H9 (cell line): Measurements from ENCODE around the gene CDH18. TPM values are rescaled to one million over a fixed set of nuclear protein-coding genes. Genes with fewer than 3 reads are reported as not detected.

Source experiments
- DNase-seq: peaks from one replicate; pipeline ENCODE4 v3.0.0-alpha.2; 2017
- H2AFZ ChIP-seq: one replicate; pipeline ENCODE4 v1.6.1; 2013; ENCODE audit warnings: mild to moderate bottlenecking, low read length, control low read depth, moderate library complexity
- H2AK5ac ChIP-seq: 2 replicates; pipeline ENCODE4 v1.6.1; 2013; ENCODE audit warnings: low read length, control low read depth, mixed read lengths; ENCODE audit not compliant: insufficient read length
- H2BK120ac ChIP-seq: one replicate; pipeline ENCODE4 v1.6.1; 2013; ENCODE audit warnings: low read depth, mild to moderate bottlenecking, low read length, control low read depth, inconsistent platforms; ENCODE audit not compliant: poor library complexity, severe bottlenecking
- H2BK12ac ChIP-seq: 2 replicates; pipeline ENCODE4 v1.6.1; 2013; ENCODE audit warnings: low read length, control low read depth, mixed read lengths, low read depth; ENCODE audit not compliant: insufficient read length
- H2BK15ac ChIP-seq: 2 replicates; pipeline ENCODE4 v1.6.1; 2013; ENCODE audit warnings: low read depth, low read length, control low read depth
- H2BK20ac ChIP-seq: one replicate; pipeline ENCODE4 v1.6.1; 2013; ENCODE audit warnings: low read depth, mild to moderate bottlenecking, low read length, control low read depth, inconsistent platforms; ENCODE audit not compliant: poor library complexity, severe bottlenecking
- H2BK5ac ChIP-seq: 2 replicates; pipeline ENCODE4 v1.6.1; 2013; ENCODE audit warnings: low read length, control low read depth, mixed read lengths; ENCODE audit not compliant: insufficient read length
- H3K14ac ChIP-seq: 2 replicates; pipeline ENCODE4 v1.6.1; 2013; ENCODE audit warnings: low read length, control low read depth; ENCODE audit not compliant: insufficient read depth
- H3K18ac ChIP-seq: 2 replicates; pipeline ENCODE4 v1.6.1; 2013; ENCODE audit warnings: low read depth, mild to moderate bottlenecking, mixed read lengths, low read length, control low read depth; ENCODE audit not compliant: insufficient read length
- H3K23ac ChIP-seq: 2 replicates; pipeline ENCODE4 v1.6.1; 2013; ENCODE audit warnings: low read length, control low read depth, mixed read lengths, low read depth; ENCODE audit not compliant: insufficient read length
- H3K23me2 ChIP-seq: 2 replicates; pipeline ENCODE4 v1.6.1; 2013; ENCODE audit warnings: low read depth, mild to moderate bottlenecking, mixed read lengths, low read length, control low read depth; ENCODE audit not compliant: insufficient read length, poor library complexity, severe bottlenecking
- H3K27ac ChIP-seq: 2 replicates; pipeline ENCODE4 v1.5.1; 2013; ENCODE audit warnings: low read length, control low read depth, mixed read lengths, low read depth; ENCODE audit not compliant: insufficient read length
- H3K27me3 ChIP-seq: 2 replicates; pipeline ENCODE4 v1.6.1; 2013; ENCODE audit warnings: low read length, control low read depth, inconsistent platforms; ENCODE audit not compliant: insufficient read depth
- H3K4ac ChIP-seq: 2 replicates; pipeline ENCODE4 v1.6.1; 2013; ENCODE audit warnings: low read depth, mild to moderate bottlenecking, control low read depth, inconsistent platforms, low read length, moderate library complexity
- H3K4me1 ChIP-seq: 2 replicates; pipeline ENCODE4 v1.6.1; 2013; ENCODE audit warnings: low read length, control low read depth, inconsistent platforms; ENCODE audit not compliant: insufficient read depth
- H3K4me2 ChIP-seq: 2 replicates; pipeline ENCODE4 v1.6.1; 2013; ENCODE audit warnings: low read length, control low read depth, mixed read lengths; ENCODE audit not compliant: insufficient read length, insufficient read depth
- H3K56ac ChIP-seq: 2 replicates; pipeline ENCODE4 v1.6.1; 2013; ENCODE audit warnings: low read depth, mild to moderate bottlenecking, mixed read lengths, low read length, control low read depth; ENCODE audit not compliant: insufficient read length
- H3K79me1 ChIP-seq: 2 replicates; pipeline ENCODE4 v1.6.1; 2013; ENCODE audit warnings: low read depth, mild to moderate bottlenecking, moderate library complexity, low read length, control low read depth, inconsistent platforms; ENCODE audit not compliant: insufficient read depth, poor library complexity, severe bottlenecking
- H3K79me2 ChIP-seq: 2 replicates; pipeline ENCODE4 v1.6.1; 2013; ENCODE audit warnings: low read length, control low read depth, inconsistent platforms; ENCODE audit not compliant: insufficient read depth
- H3K9ac ChIP-seq: 2 replicates; pipeline ENCODE4 v1.6.1; 2013; ENCODE audit warnings: low read length, control low read depth, mixed read lengths; ENCODE audit not compliant: insufficient read length; ENCODE audit errors: extremely low read depth
- H3K9me3 ChIP-seq: one replicate; pipeline ENCODE4 v1.6.1; 2013; ENCODE audit warnings: low read depth, low read length, inconsistent platforms; ENCODE audit not compliant: control insufficient read depth
- H3T11ph ChIP-seq: one replicate; pipeline ENCODE4 v1.6.1; 2013; ENCODE audit warnings: mild to moderate bottlenecking, low read length, control low read depth, inconsistent platforms
- H4K20me1 ChIP-seq: one replicate; pipeline ENCODE4 v1.6.1; 2013; ENCODE audit not compliant: control insufficient read depth, insufficient read length, insufficient read depth
- H4K5ac ChIP-seq: 2 replicates; pipeline ENCODE4 v1.6.1; 2013; ENCODE audit warnings: low read depth, mild to moderate bottlenecking, mixed read lengths, low read length, control low read depth; ENCODE audit not compliant: insufficient read length
- H4K8ac ChIP-seq: replicated peaks from 2 replicates; pipeline ENCODE4 v1.6.1; 2013; ENCODE audit warnings: low read length, control low read depth, mixed read lengths, low read depth; ENCODE audit not compliant: insufficient read length
- H4K91ac ChIP-seq: 2 replicates; pipeline ENCODE4 v1.6.1; 2013; ENCODE audit warnings: low read depth, mild to moderate bottlenecking, moderate library complexity, mixed read lengths, low read length, control low read depth; ENCODE audit not compliant: insufficient read length
- H3K27ac Mint-ChIP-seq, 3 experiments: 2 replicates in 2 of 3; 3 replicates in 1 of 3; pipeline ENCODE4 v1.8.0; 2020 to 2021; ENCODE audit warnings: mixed read lengths in 3 of 3, mild to moderate bottlenecking in 1 of 3, moderate library complexity in 1 of 3
- H3K27me3 Mint-ChIP-seq: 2 replicates; pipeline ENCODE4 v1.8.0; 2021; ENCODE audit warnings: low read depth, mild to moderate bottlenecking, moderate library complexity, mixed read lengths
- H3K36me3 Mint-ChIP-seq, 3 experiments: 2 replicates in 2 of 3; 3 replicates in 1 of 3; pipeline ENCODE4 v1.8.0; 2020 to 2021; ENCODE audit warnings: low read depth in 3 of 3, mixed read lengths in 3 of 3; ENCODE audit not compliant: insufficient read depth in 1 of 3
- H3K4me1 Mint-ChIP-seq, 2 experiments: 2 replicates each; pipeline ENCODE4 v1.8.0; 2020; ENCODE audit warnings: mixed read lengths in 2 of 2
- H3K4me3 Mint-ChIP-seq, 2 experiments: 2 replicates in 1 of 2; 3 replicates in 1 of 2; pipeline ENCODE4 v1.8.0; 2020 to 2021; ENCODE audit warnings: mild to moderate bottlenecking in 2 of 2, mixed read lengths in 2 of 2, moderate library complexity in 1 of 2
- H3K9me3 Mint-ChIP-seq, 2 experiments: 2 replicates in 1 of 2; 3 replicates in 1 of 2; pipeline ENCODE4 v1.8.0; 2020; ENCODE audit warnings: mild to moderate bottlenecking in 2 of 2, mixed read lengths in 2 of 2, moderate library complexity in 1 of 2
- CTCF ChIP-seq: fragments of 200-600 bp; sonication (generic); conservative IDR thresholded peaks from 3 replicates; pipeline ENCODE4 v1.8.0; 2021; ENCODE audit warnings: antibody characterized with exemption, mild to moderate bottlenecking
- WGBS: extraction: QIAGEN DNeasy Blood & Tissue Kit; methylation state at CpG from one replicate; pipeline ENCODE4 v1.1.7; 2013; ENCODE audit warnings: missing lambda C conversion rate, low lambda C conversion rate, mixed read lengths; ENCODE audit not compliant: insufficient read length; ENCODE audit errors: extremely low coverage; 5-methylcytosine and 5-hydroxymethylcytosine counted together
- total RNA-seq: library from RNA; stranded (reverse); gene quantifications from 2 replicates; pipeline ENCODE4 v1.2.1, GENCODE V29; 2021

CDH18 gene
- total RNA-seq, 1 experiment from 2014 or later, result not detected

GRCh38 chr5:19920761-19921160 is 67.2 kb downstream of the CDH18 start:
- Histone ChIP-seq H3K23me2 (no peaks in the 10 kb centered on the region), H2BK20ac (no peak overlapping the region), H3K79me1 (no peaks in the 10 kb centered on the region), H3K27me3 (no peaks in the 10 kb centered on the region; the same call in 1 of the 2 replicates), H3K9me3 (no peaks in the 10 kb centered on the region), H4K5ac (no peak overlapping the region), H3K27ac (no peak overlapping the region), H3K9ac (no peak overlapping the region), H2BK12ac (no peak overlapping the region), H2BK120ac (no peak overlapping the region), H3T11ph (no peak overlapping the region), H3K23ac (no peak overlapping the region), H3K56ac (no peak overlapping the region), H2BK15ac (no peak overlapping the region), H3K4ac (no peak overlapping the region), H3K14ac (no peak overlapping the region), H3K18ac (no peak overlapping the region), H4K20me1 (no peaks in the 10 kb centered on the region), H2BK5ac (no peak overlapping the region), H3K79me2 (no peaks in the 10 kb centered on the region), H4K8ac (no peak overlapping the region), H4K91ac (no peak overlapping the region), H2AK5ac (no peak overlapping the region), H2AFZ (no peak overlapping the region), H3K4me2 (no peak overlapping the region), H3K4me1 (no peaks in the 10 kb centered on the region; the same call in 1 of the 2 replicates)
- H3K9me3 Mint-ChIP-seq, result no peaks in the 10 kb centered on the region
- peaks cover 5 to 14% of the 10 kb centered on the region in 2 experiments for H3K4me1 Mint-ChIP-seq
- WGBS, result no CpG with 5 or more reads among the region's 4 CpGs
- no peak for DNase-seq
- peaks cover 1% of the 10 kb centered on the region; the same call in 1 of the 2 replicates for H3K27me3 Mint-ChIP-seq
- H3K4me3 Mint-ChIP-seq, result no peak overlapping the region
- no peak overlapping the region for H3K27ac Mint-ChIP-seq
- peaks cover 0 to 3% (median 0%) of the 10 kb centered on the region in 3 experiments; a peak in 1 of 7 replicates for H3K36me3 Mint-ChIP-seq
- TF ChIP-seq CTCF, result no peak
